Nephron (organoid): ENCODE measurements around the gene STK40.
A peak's percentile ranks its signal among the peaks of the same experiment; 100 is the strongest.

Experiments
- H3K27ac Mint-ChIP-seq, 3 experiments: 2 replicates each; pipeline ENCODE4 v1.8.0; 2020; ENCODE audit warnings: mixed read lengths in 3 of 3, mild to moderate bottlenecking in 2 of 3, moderate library complexity in 1 of 3
- H3K27me3 Mint-ChIP-seq: 2 replicates; pipeline ENCODE4 v1.8.0; 2021; ENCODE audit warnings: low read depth, mild to moderate bottlenecking, moderate library complexity, mixed read lengths
- H3K36me3 Mint-ChIP-seq: 2 replicates; pipeline ENCODE4 v1.8.0; 2020; ENCODE audit warnings: low read depth, mixed read lengths
- H3K4me1 Mint-ChIP-seq: 2 replicates; pipeline ENCODE4 v1.8.0; 2020; ENCODE audit warnings: mixed read lengths
- H3K4me3 Mint-ChIP-seq, 3 experiments: 2 replicates each; pipeline ENCODE4 v1.8.0; 2020; ENCODE audit warnings: mild to moderate bottlenecking in 3 of 3, mixed read lengths in 3 of 3, moderate library complexity in 2 of 3
- H3K9me3 Mint-ChIP-seq: 2 replicates; pipeline ENCODE4 v1.8.0; 2020; ENCODE audit warnings: mixed read lengths
- TF ChIP-seq, protein P1 (sequence below), 3 experiments: fragments of 200-600 bp; sonication (generic); IDR thresholded peaks; one replicate each; pipeline ENCODE4 v1.5.0; 2021; ENCODE audit warnings: antibody characterized with exemption in 3 of 3; ENCODE audit not compliant: unreplicated experiment in 3 of 3

Gene STK40

DNA sequence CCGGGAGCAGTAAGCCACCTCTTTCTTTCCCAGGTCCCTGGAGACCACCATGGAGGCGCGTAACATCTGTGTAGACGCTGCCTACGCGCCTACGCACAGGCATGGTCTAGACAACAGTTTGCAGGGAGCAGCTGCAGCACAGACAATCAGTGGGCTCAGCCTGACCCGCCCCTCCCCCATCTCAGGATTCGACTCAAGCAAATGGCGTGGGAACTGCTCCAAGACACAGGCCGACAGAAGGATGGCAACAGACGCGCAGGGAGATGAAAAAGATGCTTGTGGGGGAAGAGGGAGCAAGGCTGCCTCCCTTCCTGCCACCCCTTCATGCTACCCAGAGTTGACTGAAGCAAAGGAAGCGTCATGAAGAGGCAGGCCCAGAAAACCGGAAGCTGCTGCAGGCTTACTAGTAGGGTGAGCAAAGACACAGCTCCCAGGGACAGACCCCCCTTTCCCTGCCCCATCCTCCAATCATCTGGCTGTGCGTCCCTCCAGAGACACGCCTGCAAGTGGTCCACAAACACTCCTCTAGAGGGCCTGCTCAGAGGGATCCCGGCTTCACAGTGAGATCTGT is 19.5 kb downstream of the STK40 start:
- Mint-ChIP-seq H3K4me1 (peaks cover 53% of the 10 kb centered on the region), H3K27ac (peak overlapping the region; percentile 95 to 99 (median 97)), H3K4me3 (peak overlapping the region; percentile 9 to 69 (median 43)), H3K36me3 (peaks cover 16% of the 10 kb centered on the region), H3K9me3 (no peaks in the 10 kb centered on the region), H3K27me3 (no peaks in the 10 kb centered on the region)
- TF ChIP-seq, protein P1, sequence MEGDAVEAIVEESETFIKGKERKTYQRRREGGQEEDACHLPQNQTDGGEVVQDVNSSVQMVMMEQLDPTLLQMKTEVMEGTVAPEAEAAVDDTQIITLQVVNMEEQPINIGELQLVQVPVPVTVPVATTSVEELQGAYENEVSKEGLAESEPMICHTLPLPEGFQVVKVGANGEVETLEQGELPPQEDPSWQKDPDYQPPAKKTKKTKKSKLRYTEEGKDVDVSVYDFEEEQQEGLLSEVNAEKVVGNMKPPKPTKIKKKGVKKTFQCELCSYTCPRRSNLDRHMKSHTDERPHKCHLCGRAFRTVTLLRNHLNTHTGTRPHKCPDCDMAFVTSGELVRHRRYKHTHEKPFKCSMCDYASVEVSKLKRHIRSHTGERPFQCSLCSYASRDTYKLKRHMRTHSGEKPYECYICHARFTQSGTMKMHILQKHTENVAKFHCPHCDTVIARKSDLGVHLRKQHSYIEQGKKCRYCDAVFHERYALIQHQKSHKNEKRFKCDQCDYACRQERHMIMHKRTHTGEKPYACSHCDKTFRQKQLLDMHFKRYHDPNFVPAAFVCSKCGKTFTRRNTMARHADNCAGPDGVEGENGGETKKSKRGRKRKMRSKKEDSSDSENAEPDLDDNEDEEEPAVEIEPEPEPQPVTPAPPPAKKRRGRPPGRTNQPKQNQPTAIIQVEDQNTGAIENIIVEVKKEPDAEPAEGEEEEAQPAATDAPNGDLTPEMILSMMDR (IDR thresholded peaks at IDR 0.05; ENCODE audit: unreplicated experiment in 3 of 3): no peak

DNA sequence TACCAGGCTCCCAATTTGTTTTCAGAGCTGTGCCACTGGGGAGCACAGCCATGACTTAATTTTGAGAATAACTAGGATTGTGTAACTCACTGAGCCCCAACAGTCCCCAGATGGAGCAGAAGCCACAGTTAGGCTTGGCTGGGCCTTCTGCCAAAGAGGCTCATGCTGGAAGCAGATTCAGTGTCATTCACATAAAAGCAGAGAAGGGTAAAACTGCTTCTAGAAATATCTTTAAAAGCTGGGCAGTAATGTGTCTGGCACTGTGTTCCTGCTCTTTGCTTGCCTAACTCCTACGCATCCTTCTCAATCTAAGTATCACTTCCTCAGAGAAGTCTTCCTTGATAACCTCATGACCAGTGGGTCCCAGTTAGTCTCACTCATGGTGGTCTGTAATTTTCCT is 20.3 kb downstream of the STK40 start:
- TF ChIP-seq, protein P1 (IDR thresholded peaks at IDR 0.05; ENCODE audit: unreplicated experiment in 3 of 3): no peak
- peak overlapping the region in 1 of 3 experiments; percentile 43 for H3K4me3 Mint-ChIP-seq
- no peaks in the 10 kb centered on the region for H3K9me3 Mint-ChIP-seq
- no peaks in the 10 kb centered on the region for H3K27me3 Mint-ChIP-seq
- peaks cover 53% of the 10 kb centered on the region for H3K4me1 Mint-ChIP-seq
- H3K36me3 Mint-ChIP-seq: peaks cover 16% of the 10 kb centered on the region
- H3K27ac Mint-ChIP-seq: peak overlapping the region; percentile 95 to 99 (median 97)

GRCh38 chr1:36359911-36360550 is 25.7 kb downstream of the STK40 start:
- H3K27me3 Mint-ChIP-seq: no peaks in the 10 kb centered on the region
- H3K27ac Mint-ChIP-seq: peak overlapping the region in 2 of 3 experiments; percentile 4 to 46
- TF ChIP-seq, protein P1 (IDR thresholded peaks at IDR 0.05; ENCODE audit: unreplicated experiment in 3 of 3): no peak
- H3K4me3 Mint-ChIP-seq: no peak overlapping the region
- H3K9me3 Mint-ChIP-seq: no peaks in the 10 kb centered on the region
- H3K36me3 Mint-ChIP-seq: peaks cover 40% of the 10 kb centered on the region
- peaks cover 14% of the 10 kb centered on the region for H3K4me1 Mint-ChIP-seq

DNA sequence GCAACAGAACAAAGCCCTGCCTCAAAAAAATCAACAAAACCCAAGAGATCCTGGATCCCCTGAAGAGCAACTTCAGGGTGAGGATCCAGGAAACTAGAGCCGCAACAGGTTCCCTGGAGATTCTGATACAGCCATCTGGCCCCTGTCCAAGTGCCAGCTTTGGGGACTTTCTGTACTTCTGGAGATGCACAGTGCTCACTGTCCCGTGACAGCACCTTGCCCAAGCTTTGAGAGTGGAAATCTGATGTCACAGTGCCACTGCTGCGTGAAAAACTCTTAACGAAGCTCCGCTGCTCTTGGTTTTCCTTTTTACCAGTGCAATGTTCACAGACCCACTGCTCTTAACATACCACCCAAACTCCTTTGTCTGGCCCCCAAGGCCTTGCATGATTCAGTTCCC is 26.3 kb downstream of the STK40 start:
- no peaks in the 10 kb centered on the region for H3K27me3 Mint-ChIP-seq
- no peaks in the 10 kb centered on the region for H3K9me3 Mint-ChIP-seq
- peak overlapping the region in 2 of 3 experiments; percentile 4 to 46 for H3K27ac Mint-ChIP-seq
- TF ChIP-seq, protein P1 (IDR thresholded peaks at IDR 0.05; ENCODE audit: unreplicated experiment in 3 of 3): no peak
- H3K4me3 Mint-ChIP-seq: no peak overlapping the region
- H3K36me3 Mint-ChIP-seq: peaks cover 42% of the 10 kb centered on the region
- peaks cover 14% of the 10 kb centered on the region for H3K4me1 Mint-ChIP-seq

DNA sequence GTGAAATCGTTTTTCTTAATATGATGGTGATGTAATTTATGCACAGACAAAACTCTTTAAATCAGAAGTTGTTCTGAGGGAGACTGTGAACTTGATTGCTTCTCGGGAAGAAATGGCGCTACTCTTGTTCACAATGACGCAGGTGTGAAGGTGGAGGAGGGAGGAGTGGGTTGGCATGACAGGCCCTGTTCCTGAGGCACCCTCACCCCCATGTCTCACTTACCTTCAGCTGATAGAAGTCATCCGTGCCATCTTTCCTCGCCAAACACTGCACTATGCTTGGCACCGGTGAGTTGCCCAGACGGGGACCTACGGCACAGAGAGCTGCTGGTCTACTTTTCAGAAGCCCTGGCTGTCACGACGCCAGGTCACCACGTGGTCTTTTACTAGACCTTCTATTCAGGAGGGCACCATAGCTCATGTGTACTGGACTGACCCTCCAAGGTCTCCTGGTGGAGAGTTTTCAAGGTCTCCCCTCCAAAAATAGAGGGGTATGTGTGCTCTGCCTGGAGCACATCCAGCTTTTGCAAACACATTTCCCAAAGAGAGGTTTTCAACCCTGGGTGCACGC is 27.1 kb downstream of the STK40 start:
- Mint-ChIP-seq H3K4me3 (no peak overlapping the region), H3K4me1 (peaks cover 14% of the 10 kb centered on the region), H3K27ac (no peak overlapping the region), H3K27me3 (no peaks in the 10 kb centered on the region), H3K9me3 (no peaks in the 10 kb centered on the region), H3K36me3 (peaks cover 46% of the 10 kb centered on the region)
- TF ChIP-seq, protein P1 (IDR thresholded peaks at IDR 0.05; ENCODE audit: unreplicated experiment in 3 of 3): no peak
